ENCODE measurements around the gene C10orf67.

DNA sequence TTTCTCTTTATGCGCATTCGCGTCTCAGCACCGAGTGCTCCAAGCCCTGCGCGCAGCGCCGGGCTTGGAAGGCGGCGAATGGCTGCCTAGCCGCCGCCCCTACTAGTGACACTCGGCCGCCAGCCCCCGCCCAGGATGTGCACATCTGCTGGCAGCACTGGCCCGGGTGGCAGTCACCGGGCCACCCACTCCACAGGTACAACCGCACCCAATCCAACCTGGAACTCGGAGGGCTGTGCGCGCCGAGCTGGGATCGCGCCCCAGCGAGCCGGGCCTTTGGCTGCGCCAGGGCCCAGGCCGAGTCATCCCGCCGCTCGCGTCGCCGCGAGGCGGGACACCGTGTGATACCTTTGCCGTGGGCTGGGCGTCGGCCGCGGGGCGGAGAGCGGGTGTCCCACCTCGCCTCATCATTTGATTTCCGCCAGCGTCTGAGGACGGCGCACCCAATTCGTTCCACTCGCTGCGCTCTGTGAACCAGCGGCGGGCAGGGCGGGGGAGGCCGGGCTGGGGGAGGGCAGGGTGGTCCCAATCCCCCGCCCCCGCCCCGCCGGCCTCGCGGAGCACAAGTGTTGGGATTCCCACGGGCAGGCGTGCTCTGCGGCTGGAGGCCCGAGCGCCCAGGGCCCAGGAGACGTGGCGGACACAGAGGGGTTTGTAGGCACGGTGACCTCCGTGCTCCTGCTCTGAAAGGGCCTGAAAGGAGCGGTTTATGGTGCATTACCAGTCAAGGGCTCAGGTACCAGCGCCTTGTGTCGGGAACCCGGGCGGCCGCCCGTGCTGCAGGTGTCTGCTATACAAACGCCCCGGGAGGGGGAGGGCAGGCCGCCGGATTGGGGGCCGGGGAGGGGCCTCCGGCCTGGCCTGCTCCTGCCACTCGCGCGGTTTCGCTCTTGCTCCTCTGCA lies 170.3 kb downstream of the C10orf67 start:
- TF ChIP-seq EZH2 (IDR thresholded peaks at IDR 0.05; ENCODE audit: insufficient read depth, poor library complexity, severe bottlenecking), result no peak
- no peak for TF ChIP-seq EZH2phosphoT487 (IDR thresholded peaks at IDR 0.05; ENCODE audit: insufficient read depth, low read depth)
